HEK293 (cell line): ENCODE data around the gene PORCN.

Experiments used
- CTCF ChIP-seq: fragments of 450-650 bp; formaldehyde crosslinking; IDR thresholded peaks from 2 replicates; pipeline ENCODE4 v1.5.1; 2016; ENCODE audit warnings: missing biosample characterization, missing genetic modification characterization
- ZBTB21 ChIP-seq: fragments of 450-650 bp; formaldehyde crosslinking; IDR thresholded peaks from 2 replicates; pipeline ENCODE4 v1.5.1; 2017; ENCODE audit warnings: missing biosample characterization, missing genetic modification characterization
- ZFHX2 ChIP-seq: fragments of 450-650 bp; formaldehyde crosslinking; conservative IDR thresholded peaks from 2 replicates; pipeline ENCODE4 v1.5.1; 2016; ENCODE audit warnings: missing biosample characterization, missing genetic modification characterization

GRCh38 chrX:48514126-48514806 is 5.5 kb downstream of the PORCN start:
- no peak for TF ChIP-seq CTCF (tag by site-specific recombination)
- TF ChIP-seq ZBTB21 (tag by site-specific recombination): no peak
- TF ChIP-seq ZFHX2: no peak
